ENCODE measurements around the gene GIMAP7. TPM values are rescaled to one million over a fixed set of nuclear protein-coding genes. Genes with fewer than 3 reads are reported as not detected.

Gene GIMAP7
- total RNA-seq, 1 experiment from 2014 or later: not detected

GRCh38 chr7:150565239-150565638, 50.6 kb downstream of the GIMAP7 start:
- DNase-seq: no peak
- intact Hi-C loops (cut with micrococcal nuclease; ENCODE audit: unreplicated experiment): no loop called here
- Mint-ChIP-seq H3K9me3 (ENCODE audit: unreplicated experiment) (peaks cover 18% of the 10 kb centered on the region), H3K27ac (ENCODE audit: unreplicated experiment) (no peak overlapping the region), H3K27me3 (ENCODE audit: insufficient read depth, unreplicated experiment) (peaks cover 9% of the 10 kb centered on the region), H3K4me1 (ENCODE audit: low read depth, unreplicated experiment) (no peaks in the 10 kb centered on the region), H3K36me3 (ENCODE audit: insufficient read depth, unreplicated experiment) (no peaks in the 10 kb centered on the region), H3K4me3 (ENCODE audit: unreplicated experiment) (no peak overlapping the region)
- Histone ChIP-seq H3K4me3 (ENCODE audit: low read depth, low read length) (no peak overlapping the region), H3K9me3 (peaks cover 6% of the 10 kb centered on the region; the same call in 1 of the 2 replicates), H3K27me3 (replicated peaks; ENCODE audit: control insufficient read depth, insufficient read depth, low read length) (no peaks in the 10 kb centered on the region), H3K4me1 (no peaks in the 10 kb centered on the region), H3K36me3 (ENCODE audit: control insufficient read depth, insufficient read depth, low read length) (no peaks in the 10 kb centered on the region)
- no TSS peak for BruUV-seq (replicated peaks)
- TF ChIP-seq CTCF (IDR thresholded peaks at IDR 0.05; ENCODE audit: insufficient read depth in 1 of 2, low read depth in 1 of 2, low read length in 1 of 2, severe bottlenecking in 1 of 2, unreplicated experiment in 1 of 2): no peak
- POLR2A ChIA-PET: no interaction called here
- CTCF ChIA-PET: no interaction called here

GRCh38 chr7:150566123-150566522, 51.5 kb downstream of the GIMAP7 start:
- H3K4me1 ChIP-seq: no peaks in the 10 kb centered on the region
- H3K36me3 ChIP-seq (ENCODE audit: control insufficient read depth, insufficient read depth, low read length): no peaks in the 10 kb centered on the region
- Mint-ChIP-seq H3K4me3 (ENCODE audit: unreplicated experiment) (no peak overlapping the region), H3K9me3 (ENCODE audit: unreplicated experiment) (peaks cover 11% of the 10 kb centered on the region), H3K27me3 (ENCODE audit: insufficient read depth, unreplicated experiment) (peaks cover 9% of the 10 kb centered on the region), H3K4me1 (ENCODE audit: low read depth, unreplicated experiment) (no peaks in the 10 kb centered on the region), H3K36me3 (ENCODE audit: insufficient read depth, unreplicated experiment) (no peaks in the 10 kb centered on the region), H3K27ac (ENCODE audit: unreplicated experiment) (no peak overlapping the region)
- BruUV-seq (replicated peaks): no TSS peak
- TF ChIP-seq CTCF (IDR thresholded peaks at IDR 0.05; ENCODE audit: insufficient read depth in 1 of 2, low read depth in 1 of 2, low read length in 1 of 2, severe bottlenecking in 1 of 2, unreplicated experiment in 1 of 2): no peak
- no peak for DNase-seq
- ChIA-PET CTCF (no interaction called here), POLR2A (no interaction called here)
- H3K4me3 ChIP-seq (ENCODE audit: low read depth, low read length): no peak overlapping the region
- intact Hi-C loops (cut with micrococcal nuclease; ENCODE audit: unreplicated experiment): no loop called here
- no peaks in the 10 kb centered on the region; the same call in 1 of the 2 replicates for H3K27me3 ChIP-seq (replicated peaks; ENCODE audit: control insufficient read depth, insufficient read depth, low read length)
- H3K9me3 ChIP-seq: no peaks in the 10 kb centered on the region

- intact Hi-C loops (cut with micrococcal nuclease; ENCODE audit: unreplicated experiment): no loop called here
- no TSS peak for BruUV-seq (replicated peaks)
- POLR2A ChIA-PET: no interaction called here
Observed at GRCh38 chr7:150566572-150566971, 51.9 kb downstream of the GIMAP7 start.

More at GRCh38 chr7:150566572-150566971, 51.9 kb downstream of the GIMAP7 start:
- DNase-seq: no peak
- CTCF ChIA-PET: no interaction called here
- TF ChIP-seq CTCF (IDR thresholded peaks at IDR 0.05; ENCODE audit: insufficient read depth in 1 of 2, low read depth in 1 of 2, low read length in 1 of 2, severe bottlenecking in 1 of 2, unreplicated experiment in 1 of 2): no peak
- Mint-ChIP-seq H3K4me1 (ENCODE audit: low read depth, unreplicated experiment) (no peaks in the 10 kb centered on the region), H3K27ac (ENCODE audit: unreplicated experiment) (no peak overlapping the region), H3K36me3 (ENCODE audit: insufficient read depth, unreplicated experiment) (no peaks in the 10 kb centered on the region), H3K9me3 (ENCODE audit: unreplicated experiment) (peaks cover 7% of the 10 kb centered on the region), H3K4me3 (ENCODE audit: unreplicated experiment) (no peak overlapping the region), H3K27me3 (ENCODE audit: insufficient read depth, unreplicated experiment) (peaks cover 9% of the 10 kb centered on the region)
- no peaks in the 10 kb centered on the region for H3K36me3 ChIP-seq (ENCODE audit: control insufficient read depth, insufficient read depth, low read length)
- H3K27me3 ChIP-seq (replicated peaks; ENCODE audit: control insufficient read depth, insufficient read depth, low read length): no peaks in the 10 kb centered on the region; the same call in 1 of the 2 replicates
- H3K4me1 ChIP-seq: no peaks in the 10 kb centered on the region
- no peaks in the 10 kb centered on the region for H3K9me3 ChIP-seq
- no peak overlapping the region for H3K4me3 ChIP-seq (ENCODE audit: low read depth, low read length)

Measured in Caco-2 (cell line).